ENCODE measurements around the gene TMEM132C.

The TMEM132C gene

DNA sequence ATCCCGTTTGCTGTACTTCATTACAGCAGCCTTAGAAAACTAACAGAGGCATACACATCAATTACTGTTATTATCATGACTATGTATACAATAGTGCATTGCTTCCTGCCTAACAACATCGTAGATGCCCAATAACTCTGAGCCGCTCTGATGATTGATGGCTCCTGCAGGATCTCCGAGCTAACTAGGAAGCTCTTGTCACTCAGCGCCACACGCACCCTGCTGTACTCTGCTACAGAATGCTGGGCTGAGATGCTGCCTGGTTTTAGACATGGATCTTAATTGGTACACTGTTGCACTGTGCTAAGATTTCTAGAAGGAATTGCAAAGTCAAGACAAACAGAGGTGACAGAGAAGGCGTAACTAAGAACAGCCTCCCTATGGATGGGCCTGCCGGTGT, 387.5 kb downstream of the TMEM132C start:
- TF ChIP-seq EP300 (IDR thresholded peaks at IDR 0.05; ENCODE audit: borderline replicate concordance) (no peak), CEBPB (IDR thresholded peaks at IDR 0.05) (no peak)

DNA sequence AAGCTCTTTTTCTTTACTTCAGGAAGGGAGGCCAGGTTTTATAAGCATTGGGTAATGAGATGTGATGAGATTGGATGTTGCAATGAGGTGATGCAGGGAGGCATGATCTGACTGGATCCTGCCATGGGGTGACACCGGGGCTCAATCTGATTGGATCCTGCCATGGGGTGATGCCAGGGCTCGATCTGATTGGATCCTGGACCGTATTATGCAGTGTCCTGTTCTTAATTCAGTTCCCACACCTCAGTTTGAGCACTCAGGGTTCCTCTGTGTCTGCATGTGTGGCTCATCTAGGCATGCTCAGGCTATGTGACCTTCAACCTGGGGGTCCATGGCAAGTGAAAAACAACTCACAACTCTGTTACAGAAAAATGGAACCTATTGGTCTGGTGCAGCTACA, 390.4 kb downstream of the TMEM132C start:
- TF ChIP-seq CREB1 (IDR thresholded peaks at IDR 0.05; ENCODE audit: low read depth) = no peak
- no peak for TF ChIP-seq YY1 (IDR thresholded peaks at IDR 0.05; ENCODE audit: low read depth)
- TF ChIP-seq RAD21 (IDR thresholded peaks at IDR 0.05; ENCODE audit: low read depth) = no peak
- no peak for TF ChIP-seq TEAD4 (IDR thresholded peaks at IDR 0.05)
- TF ChIP-seq TAF1 (IDR thresholded peaks at IDR 0.05; ENCODE audit: low read depth) = no peak
- no peak for TF ChIP-seq USF1 (IDR thresholded peaks at IDR 0.05)
- TF ChIP-seq EP300 (IDR thresholded peaks at IDR 0.05; ENCODE audit: borderline replicate concordance) = no peak
- no peak for TF ChIP-seq CEBPB (IDR thresholded peaks at IDR 0.05)
- TF ChIP-seq, protein P1, sequence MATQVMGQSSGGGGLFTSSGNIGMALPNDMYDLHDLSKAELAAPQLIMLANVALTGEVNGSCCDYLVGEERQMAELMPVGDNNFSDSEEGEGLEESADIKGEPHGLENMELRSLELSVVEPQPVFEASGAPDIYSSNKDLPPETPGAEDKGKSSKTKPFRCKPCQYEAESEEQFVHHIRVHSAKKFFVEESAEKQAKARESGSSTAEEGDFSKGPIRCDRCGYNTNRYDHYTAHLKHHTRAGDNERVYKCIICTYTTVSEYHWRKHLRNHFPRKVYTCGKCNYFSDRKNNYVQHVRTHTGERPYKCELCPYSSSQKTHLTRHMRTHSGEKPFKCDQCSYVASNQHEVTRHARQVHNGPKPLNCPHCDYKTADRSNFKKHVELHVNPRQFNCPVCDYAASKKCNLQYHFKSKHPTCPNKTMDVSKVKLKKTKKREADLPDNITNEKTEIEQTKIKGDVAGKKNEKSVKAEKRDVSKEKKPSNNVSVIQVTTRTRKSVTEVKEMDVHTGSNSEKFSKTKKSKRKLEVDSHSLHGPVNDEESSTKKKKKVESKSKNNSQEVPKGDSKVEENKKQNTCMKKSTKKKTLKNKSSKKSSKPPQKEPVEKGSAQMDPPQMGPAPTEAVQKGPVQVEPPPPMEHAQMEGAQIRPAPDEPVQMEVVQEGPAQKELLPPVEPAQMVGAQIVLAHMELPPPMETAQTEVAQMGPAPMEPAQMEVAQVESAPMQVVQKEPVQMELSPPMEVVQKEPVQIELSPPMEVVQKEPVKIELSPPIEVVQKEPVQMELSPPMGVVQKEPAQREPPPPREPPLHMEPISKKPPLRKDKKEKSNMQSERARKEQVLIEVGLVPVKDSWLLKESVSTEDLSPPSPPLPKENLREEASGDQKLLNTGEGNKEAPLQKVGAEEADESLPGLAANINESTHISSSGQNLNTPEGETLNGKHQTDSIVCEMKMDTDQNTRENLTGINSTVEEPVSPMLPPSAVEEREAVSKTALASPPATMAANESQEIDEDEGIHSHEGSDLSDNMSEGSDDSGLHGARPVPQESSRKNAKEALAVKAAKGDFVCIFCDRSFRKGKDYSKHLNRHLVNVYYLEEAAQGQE (IDR thresholded peaks at IDR 0.05; ENCODE audit: low read depth) = no peak

- TF ChIP-seq ZBTB7A (IDR thresholded peaks at IDR 0.05; ENCODE audit: low read depth) = no peak
- no peak for TF ChIP-seq EP300 (IDR thresholded peaks at IDR 0.05; ENCODE audit: borderline replicate concordance)
- no peak for TF ChIP-seq USF1 (IDR thresholded peaks at IDR 0.05)
- no peak for TF ChIP-seq FOXM1 (IDR thresholded peaks at IDR 0.05; ENCODE audit: borderline replicate concordance, low read depth)
- TF ChIP-seq YY1 (IDR thresholded peaks at IDR 0.05; ENCODE audit: low read depth) = no peak
- TF ChIP-seq MAX (IDR thresholded peaks at IDR 0.05) = no peak
- no peak for TF ChIP-seq NFIC (IDR thresholded peaks at IDR 0.05)
- TF ChIP-seq CEBPB (IDR thresholded peaks at IDR 0.05) = no peak
- TF ChIP-seq TAF1 (IDR thresholded peaks at IDR 0.05; ENCODE audit: low read depth) = no peak
These were observed 393.7 kb downstream of the TMEM132C start for GRCh38 chr12:128660532-128661225.

DNA sequence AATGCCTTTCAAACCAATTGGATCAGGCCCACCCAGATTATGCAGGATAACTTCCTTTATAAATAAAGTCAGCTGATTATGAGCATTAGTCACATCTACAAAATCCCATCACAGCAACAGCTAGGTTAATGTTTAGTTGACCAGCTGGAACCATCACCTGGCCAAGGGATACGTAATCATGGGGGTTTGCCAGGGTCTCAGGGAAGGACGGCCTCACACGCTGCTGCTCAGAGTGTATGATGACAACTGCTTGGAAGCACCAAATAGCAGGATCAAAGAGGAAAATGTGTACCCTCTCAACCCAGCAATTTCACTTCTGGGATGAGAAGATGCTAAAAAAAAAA, 394.2 kb downstream of the TMEM132C start:
- TF ChIP-seq TEAD4 (IDR thresholded peaks at IDR 0.05) (no peak), TAF1 (IDR thresholded peaks at IDR 0.05; ENCODE audit: low read depth) (no peak), ZBTB7A (IDR thresholded peaks at IDR 0.05; ENCODE audit: low read depth) (no peak), YY1 (IDR thresholded peaks at IDR 0.05; ENCODE audit: low read depth) (no peak), EGR1 (IDR thresholded peaks at IDR 0.05) (no peak), USF1 (IDR thresholded peaks at IDR 0.05) (no peak)
- TF ChIP-seq, protein P1 (IDR thresholded peaks at IDR 0.05; ENCODE audit: low read depth) = no peak

DNA sequence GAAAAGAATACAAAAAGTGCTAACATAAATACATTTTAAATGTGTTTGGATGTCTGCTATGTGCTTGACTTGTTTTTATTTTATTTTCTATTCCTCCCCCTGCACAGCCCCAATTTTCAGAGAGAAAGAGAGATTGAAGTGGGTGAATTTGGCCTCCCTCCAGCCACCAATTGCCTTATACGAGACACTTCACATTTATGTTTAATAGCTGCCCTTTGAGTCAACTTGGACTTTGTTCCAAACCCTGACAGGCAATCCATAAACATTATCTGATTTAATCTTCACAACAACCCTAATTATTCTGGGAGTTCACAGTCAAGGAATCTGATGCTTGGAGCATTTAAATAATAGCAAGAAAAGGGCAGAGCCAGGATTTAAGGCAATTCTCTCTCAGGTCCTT, 395.1 kb downstream of the TMEM132C start:
- no peak for TF ChIP-seq RAD21 (IDR thresholded peaks at IDR 0.05; ENCODE audit: low read depth)
- no peak for TF ChIP-seq ZBTB7A (IDR thresholded peaks at IDR 0.05; ENCODE audit: low read depth)
- TF ChIP-seq USF1 (IDR thresholded peaks at IDR 0.05) = no peak
- TF ChIP-seq TEAD4 (IDR thresholded peaks at IDR 0.05) = no peak

DNA sequence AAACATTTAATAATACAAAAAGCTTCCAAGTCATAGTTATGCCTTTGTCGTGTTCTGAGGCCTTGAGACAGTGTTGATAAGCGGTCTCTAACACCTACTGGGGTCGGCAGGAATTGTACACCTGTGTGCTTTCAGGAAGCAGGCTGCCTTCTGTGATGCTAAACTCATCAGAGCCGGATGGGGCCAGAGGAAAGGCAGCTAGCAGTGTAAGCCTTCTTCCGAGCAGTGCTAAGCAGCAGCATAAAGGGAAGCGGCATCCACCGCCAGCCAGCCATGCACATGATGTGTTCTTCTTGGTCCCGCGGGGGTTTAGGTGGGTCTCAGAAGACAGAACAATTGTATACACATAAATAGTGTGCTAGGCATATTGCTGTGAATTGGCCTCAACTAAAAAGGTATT, 397.5 kb downstream of the TMEM132C start:
- no peak for TF ChIP-seq FOXM1 (IDR thresholded peaks at IDR 0.05; ENCODE audit: borderline replicate concordance, low read depth)
- TF ChIP-seq TCF12 (IDR thresholded peaks at IDR 0.05; ENCODE audit: low read depth) = no peak
- TF ChIP-seq EGR1 (IDR thresholded peaks at IDR 0.05) = no peak
- no peak for TF ChIP-seq CREB1 (IDR thresholded peaks at IDR 0.05; ENCODE audit: low read depth)
- no peak for TF ChIP-seq USF1 (IDR thresholded peaks at IDR 0.05)
- TF ChIP-seq, protein P1 (IDR thresholded peaks at IDR 0.05; ENCODE audit: low read depth) = no peak
- no peak for TF ChIP-seq TEAD4 (IDR thresholded peaks at IDR 0.05)

Data from Ishikawa (cell line).